Measurements from ENCODE around the gene HSPA12B. TPM values are rescaled to one million over a fixed set of nuclear protein-coding genes. Genes with fewer than 3 reads are reported as not detected.

The HSPA12B gene
- total and polyA plus RNA-seq, 2 of the 8 experiments (the other 6 are each of a cell fraction or from before 2014, with no cell fraction given) = 2.2 to 4.3 TPM

DNA sequence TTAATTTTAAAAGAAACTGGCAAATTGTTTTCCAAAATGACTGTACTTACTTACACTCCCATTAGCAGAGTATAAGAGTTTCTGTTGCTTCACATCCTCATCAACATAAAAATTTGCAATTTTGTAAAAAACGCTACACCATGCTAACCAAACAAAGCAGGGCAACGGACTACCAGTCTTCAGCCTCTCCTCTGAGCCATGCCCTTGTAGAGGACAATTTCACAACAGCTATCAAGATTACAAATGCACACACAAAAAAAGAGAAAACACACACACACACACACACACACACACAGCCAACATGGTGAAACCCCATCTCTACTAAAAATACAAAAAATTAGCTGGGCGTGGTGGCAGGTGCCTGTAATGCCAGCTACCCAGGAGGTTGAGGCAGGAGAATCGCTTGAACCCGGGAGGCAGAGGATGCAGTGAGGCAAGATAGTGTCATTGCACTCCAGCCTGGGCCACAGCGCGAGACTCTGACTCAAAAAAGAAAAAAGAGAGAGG lies 39.1 kb downstream of the HSPA12B start:
- DNase-seq (ENCODE audit: low read depth in 1 of 2, low spot score in 2 of 2) (no peak), FAIRE-seq (no peak)
- no peak overlapping the region for H3K4ac ChIP-seq (replicated peaks; ENCODE audit: insufficient read length, low read depth, low read length)
- H3K27me3 ChIP-seq (replicated peaks in 1 of 4; ENCODE audit: control insufficient read depth in 3 of 4, extremely low read depth in 1 of 4, insufficient read depth in 3 of 4, low read length in 3 of 4) = peaks cover 0 to 1% (median 0%) of the 10 kb centered on the region in 4 experiments; a peak in 3 of 7 replicates
- H4K8ac ChIP-seq (ENCODE audit: extremely low read depth, insufficient read depth, low read length) = no peak overlapping the region
- no peak overlapping the region for H4K91ac ChIP-seq (replicated peaks; ENCODE audit: insufficient read length, low read length)
- H3K23ac ChIP-seq (ENCODE audit: insufficient read length) = no peak overlapping the region
- no peak overlapping the region for H2BK5ac ChIP-seq (ENCODE audit: low read depth, low read length)
- H3K4me1 ChIP-seq (replicated peaks in 1 of 4; ENCODE audit: control insufficient read depth in 3 of 4, insufficient read depth in 4 of 4, low read length in 3 of 4) = peaks cover 2 to 12% (median 4%) of the 10 kb centered on the region in 4 experiments; a peak in 5 of 7 replicates
- peaks cover 0 to 5% of the 10 kb centered on the region in 2 experiments; a peak in 1 of 4 replicates for H3K79me2 ChIP-seq (ENCODE audit: control insufficient read depth in 1 of 2, insufficient read depth in 2 of 2, low read length in 2 of 2)
- H3K4me3 ChIP-seq (ENCODE audit: extremely low read depth in 1 of 4, insufficient read depth in 2 of 4, low read depth in 3 of 4, low read length in 4 of 4) = no peak overlapping the region
- ChIA-PET CTCF (ENCODE audit: partially characterized antibody) (interaction anchor here (0.7 to 1.8 kb wide), 5 partner anchors 11 to 83 kb away, joined by 3 to 8 read pairs (median 4); no protein-coding TSS in a partner anchor), POLR2A (ENCODE audit: partially characterized antibody) (no interaction called here)
- no peak overlapping the region for H3K14ac ChIP-seq (ENCODE audit: insufficient read length)
- no peak overlapping the region for H3K18ac ChIP-seq (ENCODE audit: extremely low read depth, low read length)
- H3K27ac ChIP-seq (ENCODE audit: low read depth, low read length) = no peak overlapping the region
- 0 out of 2 replicates have a peak, but pooled peaks cover under 1% of the 10 kb centered on the region for H3K79me1 ChIP-seq (ENCODE audit: low read depth, low read length)
- H3K9me3 ChIP-seq (ENCODE audit: insufficient read depth in 2 of 2, low read depth in 1 of 2, low read length in 1 of 2) = no peaks in the 10 kb centered on the region; a peak in 1 of 4 replicates
- H2BK20ac ChIP-seq (ENCODE audit: low read length) = no peak overlapping the region
- H3K4me2 ChIP-seq (ENCODE audit: insufficient read depth in 1 of 2, low read depth in 2 of 2, low read length in 2 of 2) = no peak overlapping the region
- H3K36me3 ChIP-seq (ENCODE audit: control insufficient read depth in 2 of 4, insufficient read depth in 4 of 4, low read length in 3 of 4) = no peaks in the 10 kb centered on the region
- no peak overlapping the region for H2AK5ac ChIP-seq (ENCODE audit: low read depth, low read length)
- no peak overlapping the region for H2BK15ac ChIP-seq (ENCODE audit: low read length)
- H2BK12ac ChIP-seq (ENCODE audit: low read depth, low read length) = no peak overlapping the region
- H4K20me1 ChIP-seq (replicated peaks in 1 of 2; ENCODE audit: control insufficient read depth in 1 of 2, insufficient read depth in 2 of 2, low read length in 2 of 2) = no peaks in the 10 kb centered on the region
- H4K5ac ChIP-seq (ENCODE audit: insufficient read length, low read depth, low read length) = no peak overlapping the region
- no peak overlapping the region for H2AFZ ChIP-seq (ENCODE audit: low read length)
- peaks cover 11% of the 10 kb centered on the region; the same call in 1 of the 2 replicates for H3K23me2 ChIP-seq (ENCODE audit: low read depth, low read length)
- H3K9ac ChIP-seq (replicated peaks in 1 of 4; ENCODE audit: extremely low read depth in 1 of 4, low read depth in 3 of 4, low read length in 3 of 4) = no peak overlapping the region
- WGBS, 2 experiments (ENCODE audit: extremely low coverage in 1 of 2, insufficient coverage in 1 of 2, insufficient read length in 1 of 2, insufficient replicate concordance in 2 of 2, low coverage in 1 of 2, low lambda C conversion rate in 2 of 2, missing lambda C conversion rate in 1 of 2) = 83% methylated on average over 7 of the region's 7 CpGs; no CpG with 5 or more reads in 1 of the 2 experiments
- no peak overlapping the region for H2BK120ac ChIP-seq (replicated peaks; ENCODE audit: low read depth, low read length)
- no peak overlapping the region for H3K56ac ChIP-seq (replicated peaks; ENCODE audit: insufficient read length, low read depth, low read length)
- TF ChIP-seq TCF12 (IDR thresholded peaks at IDR 0.05; ENCODE audit: low read depth, low read length) (no peak), RXRA (IDR thresholded peaks at IDR 0.05; ENCODE audit: insufficient read depth, low read depth, low read length) (no peak), SIRT6 (IDR thresholded peaks at IDR 0.05; ENCODE audit: low read length) (no peak), CREB1 (IDR thresholded peaks at IDR 0.05) (no peak), E2F6 (IDR thresholded peaks at IDR 0.05) (no peak), BACH1 (IDR thresholded peaks at IDR 0.05; ENCODE audit: low read length) (no peak), KDM5A (IDR thresholded peaks at IDR 0.05; ENCODE audit: low read length) (no peak), RFX5 (IDR thresholded peaks at IDR 0.05; ENCODE audit: borderline replicate concordance, low read depth, low read length) (no peak), EZH2 (IDR thresholded peaks at IDR 0.05; ENCODE audit: low read depth, low read length, severe bottlenecking) (no peak), RBBP5 (IDR thresholded peaks at IDR 0.05; ENCODE audit: borderline replicate concordance, low read depth, low read length) (no peak)
- TF ChIP-seq, protein P1, sequence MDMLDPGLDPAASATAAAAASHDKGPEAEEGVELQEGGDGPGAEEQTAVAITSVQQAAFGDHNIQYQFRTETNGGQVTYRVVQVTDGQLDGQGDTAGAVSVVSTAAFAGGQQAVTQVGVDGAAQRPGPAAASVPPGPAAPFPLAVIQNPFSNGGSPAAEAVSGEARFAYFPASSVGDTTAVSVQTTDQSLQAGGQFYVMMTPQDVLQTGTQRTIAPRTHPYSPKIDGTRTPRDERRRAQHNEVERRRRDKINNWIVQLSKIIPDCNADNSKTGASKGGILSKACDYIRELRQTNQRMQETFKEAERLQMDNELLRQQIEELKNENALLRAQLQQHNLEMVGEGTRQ (IDR thresholded peaks at IDR 0.05; ENCODE audit: low read length) = no peak
- TF ChIP-seq, protein P2, sequence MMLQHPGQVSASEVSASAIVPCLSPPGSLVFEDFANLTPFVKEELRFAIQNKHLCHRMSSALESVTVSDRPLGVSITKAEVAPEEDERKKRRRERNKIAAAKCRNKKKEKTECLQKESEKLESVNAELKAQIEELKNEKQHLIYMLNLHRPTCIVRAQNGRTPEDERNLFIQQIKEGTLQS (IDR thresholded peaks at IDR 0.05; ENCODE audit: insufficient read depth, low read depth, low read length) = no peak

Measured in H1 (cell line).